Activated CD4-positive, alpha-beta T cell treated with anti-CD3 and anti-CD28 coated beads for 36 hours (primary cell): ENCODE results near the gene ROBO2. TPM values are rescaled to one million over a fixed set of nuclear protein-coding genes. Genes with fewer than 3 reads are reported as not detected.

Source experiments
- ATAC-seq: fragments of 200-7000 bp; cut with Tn5 transposase; one replicate; pipeline ENCODE4 v1.10.0; 2021; ENCODE audit warnings: mild to moderate bottlenecking, moderate library complexity
- CTCF ChIA-PET: fragments of 350-600 bp; sonication (Branson Sonifier 250); formaldehyde crosslinking; loops from one replicate; lab custom pipeline; 2021; ENCODE audit warnings: antibody characterized with exemption; lab: Charles Lee
- POLR2A ChIA-PET: fragments of 350-600 bp; sonication (Branson Sonifier 250); formaldehyde crosslinking; loops from one replicate; lab custom pipeline; 2021; ENCODE audit warnings: antibody characterized with exemption, inconsistent platforms; lab: Charles Lee
- DNase-seq: peaks from one replicate; pipeline ENCODE4 v3.0.0-alpha.2; 2020
- H3K27ac Mint-ChIP-seq: one replicate; pipeline ENCODE4 v1.8.0; 2021; ENCODE audit warnings: mixed read lengths
- H3K27me3 Mint-ChIP-seq: one replicate; pipeline ENCODE4 v1.8.0; 2021; ENCODE audit warnings: mixed read lengths
- H3K36me3 Mint-ChIP-seq: one replicate; pipeline ENCODE4 v1.8.0; 2021; ENCODE audit warnings: low read depth, mixed read lengths
- H3K4me1 Mint-ChIP-seq: one replicate; pipeline ENCODE4 v1.8.0; 2021; ENCODE audit warnings: mixed read lengths
- H3K4me3 Mint-ChIP-seq: one replicate; pipeline ENCODE4 v1.8.0; 2021; ENCODE audit warnings: mild to moderate bottlenecking, moderate library complexity, mixed read lengths
- H3K9me3 Mint-ChIP-seq: one replicate; pipeline ENCODE4 v1.8.0; 2021; ENCODE audit warnings: low read depth, mixed read lengths
- intact Hi-C, 2 experiments: fragments of 100-400 bp; cut with DNase I in 1 of 2; cut with micrococcal nuclease in 1 of 2; formaldehyde crosslinking; loops; one replicate each; pipeline versions ENCODE4 v1.14.2 to v1.15.1; 2022 to 2024; cut with DNase I, micrococcal nuclease
- total RNA-seq, 2 experiments: library from RNA; stranded (reverse); gene quantifications; one replicate each; pipeline ENCODE4 v1.2.3, GENCODE V29; 2021

ROBO2 gene
- total RNA-seq, 2 experiments from 2014 or later: not detected

- Mint-ChIP-seq H3K36me3 (no peaks in the 10 kb centered on the region), H3K4me3 (no peak overlapping the region), H3K9me3 (peaks cover 7% of the 10 kb centered on the region)
Measured at GRCh38 chr3:77466562-77467115, 426.7 kb downstream of the ROBO2 start.

DNA sequence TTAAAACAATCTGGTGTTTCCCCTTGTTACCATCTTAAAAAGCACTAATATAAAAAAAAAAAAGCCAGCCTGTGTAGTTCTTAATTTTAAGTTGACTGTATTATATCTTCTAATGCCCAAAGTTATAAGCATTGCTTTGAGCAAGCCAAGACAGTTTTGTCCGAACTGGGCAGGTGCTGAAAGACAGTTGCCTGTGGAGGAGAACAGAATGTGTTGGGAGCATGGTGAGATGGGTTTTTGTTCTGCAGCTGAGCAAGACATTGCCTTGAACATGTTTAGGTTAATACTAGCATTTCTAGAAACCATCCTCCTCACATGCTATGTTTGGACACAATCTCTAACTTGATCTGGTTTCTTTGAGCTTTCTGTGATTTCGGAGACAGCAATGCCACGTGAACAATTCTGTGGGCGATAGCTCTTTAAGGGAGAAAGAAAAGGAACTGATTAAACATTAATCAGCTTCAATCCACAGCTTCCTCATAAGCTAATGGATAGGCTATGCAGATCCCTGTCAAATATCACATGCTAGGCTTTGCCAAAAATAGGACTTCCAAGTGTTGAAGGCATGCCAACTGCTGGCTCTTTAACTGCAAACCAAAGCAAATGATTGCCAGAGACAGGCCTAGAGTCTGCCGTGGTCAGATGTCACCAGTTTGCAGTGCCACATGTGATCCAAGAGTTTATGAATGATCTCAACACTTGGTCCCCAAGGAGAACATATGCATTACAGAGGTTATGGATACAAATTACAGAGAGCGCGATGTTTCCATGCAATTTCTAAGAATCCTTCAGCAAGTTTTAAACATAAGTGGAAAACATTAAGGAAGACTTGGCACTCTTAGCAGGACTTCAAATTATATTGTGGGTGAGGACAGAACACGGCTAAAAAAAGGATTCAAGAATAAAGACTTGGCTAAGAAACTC, 428.1 kb downstream of the ROBO2 start:
- Mint-ChIP-seq H3K9me3 (peaks cover 7% of the 10 kb centered on the region), H3K27me3 (no peaks in the 10 kb centered on the region), H3K4me3 (no peak overlapping the region), H3K27ac (no peak overlapping the region), H3K4me1 (no peaks in the 10 kb centered on the region), H3K36me3 (no peaks in the 10 kb centered on the region)
- ATAC-seq (no peak), DNase-seq (no peak)
- ChIA-PET POLR2A (no interaction called here), CTCF (no interaction called here)
- intact Hi-C loops: no loop called here

More at GRCh38 chr3:77466562-77467115, 426.7 kb downstream of the ROBO2 start:
- no peaks in the 10 kb centered on the region for H3K27me3 Mint-ChIP-seq
- H3K27ac Mint-ChIP-seq: no peak overlapping the region
- intact Hi-C loops: no loop called here
- DNase-seq (no peak), ATAC-seq (no peak)
- POLR2A ChIA-PET: no interaction called here
- H3K4me1 Mint-ChIP-seq: no peaks in the 10 kb centered on the region
- CTCF ChIA-PET: no interaction called here

- Mint-ChIP-seq H3K27ac (no peak overlapping the region), H3K4me3 (no peak overlapping the region), H3K27me3 (no peaks in the 10 kb centered on the region), H3K9me3 (peaks cover 7% of the 10 kb centered on the region), H3K36me3 (no peaks in the 10 kb centered on the region), H3K4me1 (no peaks in the 10 kb centered on the region)
- intact Hi-C loops: no loop called here
- CTCF ChIA-PET: no interaction called here
- POLR2A ChIA-PET: no interaction called here
- ATAC-seq (no peak), DNase-seq (no peak)
Measured at GRCh38 chr3:77468626-77469020, 428.7 kb downstream of the ROBO2 start.

- ATAC-seq: no peak
- H3K27me3 Mint-ChIP-seq: no peaks in the 10 kb centered on the region
Measured at GRCh38 chr3:77475507-77475906, 435.6 kb downstream of the ROBO2 start.

GRCh38 chr3:77479021-77479420, 439.1 kb downstream of the ROBO2 start:
- intact Hi-C loops: no loop called here
- H3K36me3 Mint-ChIP-seq: no peaks in the 10 kb centered on the region

More at GRCh38 chr3:77475507-77475906, 435.6 kb downstream of the ROBO2 start:
- H3K27ac Mint-ChIP-seq: no peak overlapping the region
- peaks cover 5% of the 10 kb centered on the region for H3K9me3 Mint-ChIP-seq
- H3K4me3 Mint-ChIP-seq: no peak overlapping the region
- DNase-seq: no peak
- H3K36me3 Mint-ChIP-seq: no peaks in the 10 kb centered on the region
- no peaks in the 10 kb centered on the region for H3K4me1 Mint-ChIP-seq
- CTCF ChIA-PET: no interaction called here
- POLR2A ChIA-PET: interaction anchor here (0.6 kb wide), 1 partner anchor 58 kb away, joined by 3 read pairs; no protein-coding TSS in a partner anchor
- intact Hi-C loops: no loop called here

GRCh38 chr3:77489216-77489615, 449.3 kb downstream of the ROBO2 start:
- ChIA-PET CTCF (no interaction called here), POLR2A (no interaction called here)
- Mint-ChIP-seq H3K4me1 (no peaks in the 10 kb centered on the region), H3K27me3 (no peaks in the 10 kb centered on the region), H3K36me3 (no peaks in the 10 kb centered on the region), H3K27ac (no peak overlapping the region), H3K4me3 (no peak overlapping the region), H3K9me3 (peaks cover 20% of the 10 kb centered on the region)
- ATAC-seq (no peak), DNase-seq (no peak)
- intact Hi-C loops: no loop called here

More at GRCh38 chr3:77479021-77479420, 439.1 kb downstream of the ROBO2 start:
- Mint-ChIP-seq H3K9me3 (peaks cover 9% of the 10 kb centered on the region), H3K27me3 (no peaks in the 10 kb centered on the region), H3K27ac (no peak overlapping the region), H3K4me3 (no peak overlapping the region), H3K4me1 (no peaks in the 10 kb centered on the region)
- ChIA-PET POLR2A (no interaction called here), CTCF (no interaction called here)
- DNase-seq (no peak), ATAC-seq (no peak)

GRCh38 chr3:77491961-77492360, 452.1 kb downstream of the ROBO2 start:
- H3K4me1 Mint-ChIP-seq: no peaks in the 10 kb centered on the region
- H3K4me3 Mint-ChIP-seq: no peak overlapping the region
- DNase-seq (no peak), ATAC-seq (no peak)
- no peaks in the 10 kb centered on the region for H3K36me3 Mint-ChIP-seq
- POLR2A ChIA-PET: no interaction called here
- intact Hi-C loops: no loop called here
- CTCF ChIA-PET: no interaction called here
- no peak overlapping the region for H3K27ac Mint-ChIP-seq
- peaks cover 11% of the 10 kb centered on the region for H3K9me3 Mint-ChIP-seq
- no peaks in the 10 kb centered on the region for H3K27me3 Mint-ChIP-seq

DNA sequence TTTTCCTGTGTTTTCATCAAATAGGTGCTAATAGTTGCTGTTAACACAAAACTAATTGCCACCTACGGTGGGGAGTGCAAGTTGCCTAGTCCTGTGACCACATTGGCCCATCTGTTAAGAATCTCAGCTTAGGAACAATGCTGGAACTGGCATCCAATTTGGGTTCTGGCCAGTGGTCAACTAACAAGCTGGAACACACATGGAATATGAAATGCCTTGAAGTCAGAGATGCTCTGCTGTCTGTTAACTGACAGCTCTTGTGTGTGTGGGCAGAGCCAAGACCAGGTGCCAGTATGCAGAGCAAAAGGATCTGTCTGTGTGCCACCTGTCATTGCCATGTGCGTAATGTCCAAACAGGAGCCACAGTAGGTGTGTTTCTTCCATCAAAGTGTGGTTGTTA, 460.8 kb downstream of the ROBO2 start:
- intact Hi-C loops: no loop called here
- H3K4me3 Mint-ChIP-seq: no peak overlapping the region
- no peak overlapping the region for H3K27ac Mint-ChIP-seq
- H3K9me3 Mint-ChIP-seq: no peaks in the 10 kb centered on the region
- ChIA-PET CTCF (no interaction called here), POLR2A (no interaction called here)
- no peaks in the 10 kb centered on the region for H3K4me1 Mint-ChIP-seq
- H3K36me3 Mint-ChIP-seq: no peaks in the 10 kb centered on the region
- DNase-seq (no peak), ATAC-seq (no peak)
- no peaks in the 10 kb centered on the region for H3K27me3 Mint-ChIP-seq

GRCh38 chr3:77506384-77506783, 466.5 kb downstream of the ROBO2 start:
- no peaks in the 10 kb centered on the region for H3K4me1 Mint-ChIP-seq
- intact Hi-C loops: no loop called here
- H3K4me3 Mint-ChIP-seq: no peak overlapping the region
- no peak overlapping the region for H3K27ac Mint-ChIP-seq
- POLR2A ChIA-PET: no interaction called here
- DNase-seq: no peak
- no peaks in the 10 kb centered on the region for H3K36me3 Mint-ChIP-seq
- no peaks in the 10 kb centered on the region for H3K27me3 Mint-ChIP-seq
- no peak for ATAC-seq
- CTCF ChIA-PET: no interaction called here
- peaks cover 6% of the 10 kb centered on the region for H3K9me3 Mint-ChIP-seq

DNA sequence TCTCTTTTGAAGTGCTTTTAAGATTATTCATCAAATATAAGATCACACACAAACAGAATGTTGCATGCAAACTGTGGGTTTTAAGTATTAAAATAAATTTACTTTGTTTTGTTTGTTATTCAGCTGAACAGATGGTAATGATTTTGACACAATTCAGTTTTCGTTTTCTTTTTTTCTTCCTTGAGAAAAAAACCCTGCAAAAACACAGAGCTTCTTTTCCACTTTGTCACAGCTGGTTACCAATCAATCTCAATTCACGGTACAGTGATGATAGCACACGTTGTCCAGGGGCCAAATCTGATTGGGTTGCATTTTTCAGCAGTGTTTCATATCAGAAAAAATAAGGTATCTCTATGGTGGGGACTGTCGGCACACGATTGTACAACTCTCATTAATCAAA, 473.6 kb downstream of the ROBO2 start:
- intact Hi-C loops: no loop called here
- H3K27me3 Mint-ChIP-seq: no peaks in the 10 kb centered on the region

DNA sequence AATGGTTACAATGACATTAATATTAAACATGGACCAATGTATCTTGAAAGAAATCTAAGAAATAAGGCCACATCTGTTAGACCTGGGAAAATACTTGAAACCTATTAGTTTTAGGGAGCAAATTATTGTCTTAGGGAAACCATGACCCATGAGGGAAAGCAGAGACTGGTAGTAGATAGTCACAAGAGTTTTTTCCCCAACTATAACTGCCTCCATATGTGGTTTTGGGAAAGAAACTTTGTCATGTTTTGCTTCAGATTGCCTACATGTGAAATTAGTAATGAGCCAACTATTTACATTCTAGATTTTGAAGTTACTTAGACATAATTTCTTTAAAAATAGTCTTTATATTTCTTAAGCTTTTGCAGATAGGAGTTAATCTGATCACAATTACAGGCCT, 474.9 kb downstream of the ROBO2 start:
- no peak for ATAC-seq
- Mint-ChIP-seq H3K36me3 (no peaks in the 10 kb centered on the region), H3K27ac (no peak overlapping the region), H3K4me3 (no peak overlapping the region), H3K27me3 (no peaks in the 10 kb centered on the region), H3K4me1 (no peaks in the 10 kb centered on the region), H3K9me3 (peaks cover 15% of the 10 kb centered on the region)
- CTCF ChIA-PET: no interaction called here
- no peak for DNase-seq
- POLR2A ChIA-PET: no interaction called here
- intact Hi-C loops: no loop called here

More for the DNA sequence above, 473.6 kb downstream of the ROBO2 start:
- Mint-ChIP-seq H3K4me1 (no peaks in the 10 kb centered on the region), H3K27ac (no peak overlapping the region), H3K9me3 (peaks cover 14% of the 10 kb centered on the region), H3K36me3 (no peaks in the 10 kb centered on the region), H3K4me3 (no peak overlapping the region)
- ChIA-PET POLR2A (no interaction called here), CTCF (no interaction called here)
- DNase-seq (no peak), ATAC-seq (no peak)

DNA sequence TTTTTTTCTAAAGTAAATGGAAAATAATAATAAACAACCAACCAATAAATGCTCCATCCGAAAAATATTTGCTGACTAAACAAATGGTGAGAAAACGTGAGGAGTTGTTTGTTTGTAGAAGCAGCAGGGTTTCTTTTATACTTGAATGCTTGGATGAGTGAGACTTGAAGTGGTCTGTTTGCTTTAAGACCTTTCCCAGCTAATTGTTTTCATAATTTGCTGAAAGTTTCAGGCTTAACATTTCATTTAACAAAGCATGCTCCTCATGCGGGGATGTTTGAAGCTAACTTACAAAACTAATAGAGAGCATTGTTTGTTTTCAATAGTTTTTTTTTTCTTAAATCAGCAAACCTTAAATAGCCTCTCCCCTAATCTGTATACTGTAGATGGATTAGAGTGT, 484.6 kb downstream of the ROBO2 start:
- H3K4me3 Mint-ChIP-seq: no peak overlapping the region
- DNase-seq (no peak), ATAC-seq (no peak)
- no peak overlapping the region for H3K27ac Mint-ChIP-seq
- CTCF ChIA-PET: no interaction called here
- no peaks in the 10 kb centered on the region for H3K4me1 Mint-ChIP-seq
- H3K9me3 Mint-ChIP-seq: peaks cover 4% of the 10 kb centered on the region
- POLR2A ChIA-PET: interaction anchor here (0.6 kb wide), 1 partner anchor 492 kb away, joined by 3 read pairs; no protein-coding TSS in a partner anchor
- H3K36me3 Mint-ChIP-seq: no peaks in the 10 kb centered on the region
- no peaks in the 10 kb centered on the region for H3K27me3 Mint-ChIP-seq
- intact Hi-C loops: no loop called here
